ENCODE measurements around the gene ZBTB22.
"Not testable (repeated sequence)": the region's sequence is repeated elsewhere in the genome, so short reads cannot be mapped to it uniquely, and the experiment has no call there.

ZBTB22 gene

DNA sequence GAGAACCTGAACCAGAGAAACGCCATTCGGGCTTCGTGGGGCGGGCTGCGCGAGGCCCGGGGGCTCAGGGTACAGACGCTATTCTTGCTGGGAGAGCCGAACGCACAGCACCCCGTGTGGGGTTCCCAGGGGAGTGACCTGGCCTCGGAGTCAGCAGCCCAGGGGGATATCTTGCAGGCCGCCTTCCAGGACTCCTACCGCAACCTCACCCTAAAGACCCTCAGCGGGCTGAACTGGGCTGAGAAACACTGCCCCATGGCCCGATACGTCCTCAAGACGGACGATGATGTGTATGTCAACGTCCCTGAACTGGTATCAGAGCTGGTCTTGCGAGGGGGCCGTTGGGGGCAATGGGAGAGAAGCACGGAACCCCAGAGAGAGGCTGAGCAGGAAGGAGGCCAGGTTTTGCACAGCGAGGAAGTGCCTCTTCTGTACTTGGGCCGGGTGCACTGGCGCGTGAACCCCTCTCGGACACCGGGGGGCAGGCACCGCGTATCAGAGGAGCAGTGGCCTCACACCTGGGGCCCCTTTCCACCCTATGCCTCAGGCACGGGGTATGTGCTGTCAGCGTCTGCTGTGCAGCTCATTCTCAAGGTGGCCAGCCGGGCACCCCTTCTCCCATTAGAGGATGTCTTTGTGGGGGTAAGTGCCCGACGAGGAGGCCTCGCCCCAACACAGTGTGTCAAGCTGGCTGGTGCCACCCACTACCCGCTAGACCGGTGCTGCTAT, 39.7 kb downstream of the ZBTB22 start:
- DNase-seq: no peak

- DNase-seq: peak; percentile 71 to 76
Measured at GRCh38 chr6:33276864-33277662, 40.5 kb downstream of the ZBTB22 start, which contains the start of gene B3GALT4. TSS of gene B3GALT4 (plus strand) at chr6:33277123. CDS start at chr6:33277420, 297 bp downstream.

- DNase-seq: no peak
Measured at GRCh38 chr6:33276581-33276863, 41.0 kb downstream of the ZBTB22 start.

GRCh38 chr6:33275795-33276580, 41.6 kb downstream of the ZBTB22 start:
- DNase-seq: not testable (repeated sequence)

DNA sequence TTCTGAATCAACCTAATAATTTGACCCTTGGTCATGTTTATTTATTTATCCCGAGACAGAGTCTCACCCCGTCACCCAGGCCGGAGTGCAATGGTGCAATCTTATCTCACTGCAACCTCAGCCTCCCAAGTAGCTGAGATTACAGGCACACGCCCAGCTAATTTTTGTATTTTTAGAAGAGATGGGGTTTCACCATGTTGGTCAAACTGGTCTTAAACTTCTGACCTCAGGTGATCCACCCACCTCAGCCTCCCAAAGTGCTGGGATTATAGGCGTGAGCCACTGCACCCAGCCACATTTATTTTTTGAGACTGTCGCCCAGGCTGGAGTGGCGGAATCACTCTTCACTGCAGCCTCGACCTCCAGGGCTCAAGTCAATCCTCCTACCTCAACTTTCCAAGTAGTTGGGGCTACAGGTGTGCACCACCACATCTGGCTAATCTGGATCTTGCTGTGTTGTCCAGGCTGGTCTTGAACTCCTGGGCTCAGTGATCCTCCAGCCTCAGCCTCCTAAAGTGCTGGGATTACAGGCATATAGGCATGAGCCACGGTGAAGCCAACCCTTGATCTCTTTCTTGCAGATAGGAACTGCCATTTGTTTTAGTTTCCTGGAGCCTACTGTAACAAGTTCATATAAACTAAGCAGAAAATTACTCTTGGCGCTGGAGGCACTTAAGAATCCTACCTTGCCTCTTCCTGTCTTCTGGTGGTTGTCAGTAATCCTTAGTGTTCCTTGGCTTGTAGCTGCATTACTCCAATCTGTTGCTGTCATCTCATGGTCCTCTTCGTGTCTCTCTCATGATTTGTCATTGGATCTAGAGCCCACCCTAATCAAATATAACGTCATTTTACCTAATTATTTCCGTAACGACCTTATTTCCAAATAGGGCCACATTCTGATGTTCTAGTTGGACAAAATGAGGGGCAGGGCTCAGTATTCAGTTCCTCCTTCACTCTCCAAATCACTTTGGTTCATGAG, 43.3 kb downstream of the ZBTB22 start:
- no peak for DNase-seq

- no peak for DNase-seq
Measured at GRCh38 chr6:33273129-33273923, 44.2 kb downstream of the ZBTB22 start.

DNA sequence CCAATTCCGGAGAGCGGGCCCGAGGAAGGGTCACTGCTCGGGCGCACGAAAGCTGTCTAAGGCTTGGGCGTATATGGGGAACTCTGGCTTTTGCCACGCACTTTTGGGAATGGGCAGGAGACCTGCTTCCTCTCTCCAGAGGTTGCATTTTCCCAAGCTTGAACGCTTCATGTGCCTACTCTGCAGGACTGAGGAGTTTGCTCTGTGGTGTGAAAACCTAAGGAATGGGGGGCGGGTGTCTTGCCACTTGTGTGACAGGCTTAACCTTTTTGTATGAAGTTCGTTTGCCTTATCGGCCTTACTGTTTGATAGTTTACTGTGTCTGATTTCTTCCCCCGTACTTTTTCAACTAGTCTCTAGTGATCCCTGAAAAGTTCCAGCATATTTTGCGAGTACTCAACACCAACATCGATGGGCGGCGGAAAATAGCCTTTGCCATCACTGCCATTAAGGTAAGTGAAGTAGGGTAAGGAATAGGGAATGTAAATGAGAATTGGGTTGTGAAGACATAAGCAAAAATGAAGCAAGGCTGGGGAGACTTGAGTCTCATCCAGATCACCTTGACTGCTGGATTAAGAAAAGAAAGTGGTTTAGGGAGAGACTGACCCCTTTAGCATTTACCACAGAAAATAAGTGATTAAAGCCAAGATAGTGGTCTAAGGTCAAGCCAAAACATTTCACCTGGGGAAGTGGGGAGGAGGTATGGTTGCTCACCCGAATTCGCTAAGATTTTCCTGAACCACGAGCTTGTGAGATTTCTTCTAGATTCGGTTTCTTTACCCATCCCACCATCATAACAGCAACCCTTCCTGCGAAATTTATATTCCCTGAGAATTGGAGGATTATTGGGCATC, 45.0 kb downstream of the ZBTB22 start:
- DNase-seq: no peak

GRCh38 chr6:33271468-33272274, 45.9 kb downstream of the ZBTB22 start, which contains the start of the genes RPS18 and VPS52:
TSS of gene RPS18 (plus strand) at chr6:33272075. CDS start at chr6:33272120, 45 bp downstream.
TSS of gene VPS52 (minus strand) at chr6:33271876. CDS start at chr6:33271675, 201 bp downstream.
- peak; percentile 85 to 86 for DNase-seq

DNA sequence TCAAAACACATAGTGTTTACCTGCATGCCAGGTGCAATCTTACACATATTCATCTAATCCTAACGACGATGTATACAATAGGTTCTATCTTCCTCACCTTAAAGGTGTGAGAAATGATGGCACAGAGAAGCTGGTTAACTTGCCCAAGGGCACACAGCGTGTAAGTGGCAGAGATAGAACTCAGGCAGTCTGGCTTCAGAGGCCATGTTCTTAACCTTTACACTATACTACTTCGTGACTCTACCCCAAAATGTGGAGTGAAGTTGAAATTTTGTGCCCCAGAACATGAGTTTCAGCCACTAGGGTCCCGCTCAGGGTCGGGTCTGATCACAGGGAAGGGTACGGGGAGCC, 46.5 kb downstream of the ZBTB22 start:
- no peak for DNase-seq
